HepG2 (cell line): ENCODE measurements around the gene BCLAF1. TPM values are rescaled to one million over a fixed set of nuclear protein-coding genes. Genes with fewer than 3 reads are reported as not detected.

ENCODE experiments used
- ARNTL ChIP-seq: sonication (generic); formaldehyde crosslinking; IDR thresholded peaks from 2 replicates; pipeline ENCODE4 v1.4.0; 2020; ENCODE audit warnings: mild to moderate bottlenecking, missing genetic modification reagents
- NR2F2 ChIP-seq: IDR thresholded peaks from 2 replicates; pipeline ENCODE4 v1.6.1; 2012; ENCODE audit warnings: low read depth, inconsistent platforms, borderline replicate concordance
- SMYD3 ChIP-seq: sonication (generic); formaldehyde crosslinking; IDR thresholded peaks from 2 replicates; pipeline ENCODE4 v1.8.1; 2023; ENCODE audit warnings: mild to moderate bottlenecking, missing genetic modification reagents
- SOX6 ChIP-seq, 2 experiments: fragments of 450-650 bp in 1 of 2; sonication (generic) in 1 of 2; formaldehyde crosslinking in 1 of 2; IDR thresholded peaks; 2 replicates each; pipeline versions ENCODE4 v1.4.0 to v1.6.1; 2017 to 2020; ENCODE audit warnings: antibody characterized with exemption in 1 of 2, mild to moderate bottlenecking in 1 of 2, missing genetic modification reagents in 1 of 2
- SUZ12 ChIP-seq: fragments of 150-350 bp; IDR thresholded peaks from 2 replicates; pipeline ENCODE4 v1.6.1; 2014; ENCODE audit warnings: low read depth, low read length
- TBP ChIP-seq: sonication (generic); formaldehyde crosslinking; IDR thresholded peaks from 2 replicates; pipeline ENCODE4 v1.5.0; 2020; ENCODE audit warnings: missing genetic modification reagents
- THYN1 ChIP-seq: sonication (generic); formaldehyde crosslinking; IDR thresholded peaks from 2 replicates; pipeline ENCODE4 v1.8.1; 2023; ENCODE audit warnings: low read depth, mild to moderate bottlenecking, moderate library complexity, missing genetic modification reagents, borderline replicate concordance
- ZBTB8A ChIP-seq: sonication (generic); formaldehyde crosslinking; IDR thresholded peaks from 2 replicates; pipeline ENCODE4 v1.4.0; 2020; ENCODE audit warnings: mild to moderate bottlenecking, low read depth, missing genetic modification reagents, borderline replicate concordance
- ZMYM4 ChIP-seq: sonication (generic); formaldehyde crosslinking; IDR thresholded peaks from 2 replicates; pipeline ENCODE4 v1.8.1; 2023; ENCODE audit warnings: mild to moderate bottlenecking, missing genetic modification reagents
- ZNF296 ChIP-seq: sonication (generic); formaldehyde crosslinking; conservative IDR thresholded peaks from 2 replicates; pipeline ENCODE4 v1.5.0; 2020; ENCODE audit warnings: mild to moderate bottlenecking, missing genetic modification reagents
- ZNF570 ChIP-seq: sonication (generic); formaldehyde crosslinking; IDR thresholded peaks from 2 replicates; pipeline ENCODE4 v1.4.0; 2020; ENCODE audit warnings: mild to moderate bottlenecking, missing genetic modification reagents, borderline replicate concordance
- ZNF850 ChIP-seq: sonication (generic); formaldehyde crosslinking; conservative IDR thresholded peaks from 2 replicates; pipeline ENCODE4 v1.9.0; 2021; ENCODE audit warnings: mild to moderate bottlenecking, missing genetic modification reagents
- polyA plus RNA-seq, 8 experiments: library from polyadenylated mRNA; depleted of rRNA in 3 of 8; stranded (reverse) in 7 of 8; unstranded in 1 of 8; fragments of >200 nt; fragmentation: Illumina TruSeq in 4 of 8; extraction: Trizol in 4 of 8; gene quantifications; 2 replicates each; pipeline versions ENCODE4 v1.2.1 to v1.2.3, GENCODE V29; 2011 to 2016; ENCODE audit warnings: low read depth in 4 of 8, missing spikeins in 1 of 8, mixed read lengths in 1 of 8; ENCODE audit not compliant: insufficient read depth in 1 of 8
- total RNA-seq, 5 experiments: library from RNA; depleted of rRNA; stranded (reverse); fragments of >200 nt; fragmentation: Illumina TruSeq; extraction: Trizol; gene quantifications; 2 replicates each; pipeline ENCODE4 v1.2.3, GENCODE V29; 2016; ENCODE audit warnings: low read depth in 1 of 5
- TF ChIP-seq, protein P1 (sequence below): sonication (generic); formaldehyde crosslinking; IDR thresholded peaks from 2 replicates; pipeline ENCODE4 v1.4.0; 2020; ENCODE audit warnings: missing genetic modification reagents
- TF ChIP-seq, protein P2 (sequence below): sonication (generic); formaldehyde crosslinking; conservative IDR thresholded peaks from 2 replicates; pipeline ENCODE4 v1.5.0; 2020; ENCODE audit warnings: missing genetic modification reagents
- TF ChIP-seq, protein P3 (sequence below): sonication (generic); formaldehyde crosslinking; IDR thresholded peaks from 2 replicates; pipeline ENCODE4 v1.4.0; 2020; ENCODE audit warnings: mild to moderate bottlenecking, low read depth, missing genetic modification reagents
- TF ChIP-seq, protein P4 (sequence below): IDR thresholded peaks from 2 replicates; pipeline ENCODE4 v1.6.1; 2016
- TF ChIP-seq, protein P5 (sequence below): IDR thresholded peaks from 2 replicates; pipeline ENCODE4 v1.6.1; 2018; ENCODE audit warnings: missing genetic modification reagents, mild to moderate bottlenecking, missing compliant biosample characterization
- TF ChIP-seq, protein P6 (sequence below): sonication (generic); formaldehyde crosslinking; IDR thresholded peaks from 2 replicates; pipeline ENCODE4 v1.4.0; 2020; ENCODE audit warnings: missing genetic modification reagents, borderline replicate concordance

BCLAF1 gene
- total and polyA plus RNA-seq, 2 of the 13 experiments (the other 11 are each of a cell fraction or from before 2014, with no cell fraction given): 55.3 to 292 TPM

DNA sequence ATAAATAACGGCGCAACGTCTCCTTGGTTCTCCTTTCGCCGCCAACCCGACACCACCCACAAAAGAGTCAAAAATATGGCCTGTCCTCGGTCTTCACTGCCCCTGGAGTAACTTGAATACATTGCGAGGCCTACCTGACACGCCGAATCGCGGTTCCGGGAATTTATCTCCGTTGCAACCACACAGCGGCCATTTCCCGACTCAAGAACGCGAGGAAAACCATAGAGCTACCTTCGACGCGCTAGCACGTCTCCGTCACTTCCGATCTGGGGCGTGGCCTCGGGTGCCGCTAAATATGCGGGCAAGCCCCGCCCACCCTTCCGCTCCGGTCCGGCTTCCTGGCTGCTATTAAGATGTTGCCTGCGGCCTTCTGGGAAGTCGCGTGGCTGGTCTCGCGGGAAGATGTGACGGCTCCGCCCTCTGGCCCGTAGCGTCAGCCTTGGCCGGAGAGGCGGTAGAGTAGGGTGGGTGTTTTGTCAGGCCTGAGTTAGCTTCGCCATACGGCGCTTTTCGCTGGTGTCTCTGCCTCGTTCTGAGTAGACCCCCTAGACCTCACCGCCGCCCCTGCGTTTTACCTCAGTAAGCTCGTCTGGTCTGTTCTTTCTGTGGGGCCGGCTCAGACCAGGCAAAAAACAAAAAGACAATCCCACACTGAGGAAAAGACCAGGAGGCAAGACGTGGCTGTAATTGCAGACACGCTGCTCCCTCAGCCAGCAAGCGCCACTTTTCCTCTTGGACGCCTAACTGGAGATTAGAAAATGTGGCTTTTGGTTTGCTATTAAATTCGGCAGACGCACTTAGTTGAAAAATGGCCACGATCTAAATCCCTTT, at the start of gene BCLAF1 (continued):
- TF ChIP-seq ZNF296 (CRISPR knock-in tag): no peak
- TF ChIP-seq ZNF850: no peak
- no peak for TF ChIP-seq SOX6 (IDR thresholded peaks at IDR 0.05)
- TF ChIP-seq SOX6 (CRISPR knock-in tag; IDR thresholded peaks at IDR 0.05): peak; percentile 26
- peak; percentile 62; the same call in 1 of the 2 replicates for TF ChIP-seq ZNF570 (CRISPR knock-in tag)
- TF ChIP-seq, protein P1, sequence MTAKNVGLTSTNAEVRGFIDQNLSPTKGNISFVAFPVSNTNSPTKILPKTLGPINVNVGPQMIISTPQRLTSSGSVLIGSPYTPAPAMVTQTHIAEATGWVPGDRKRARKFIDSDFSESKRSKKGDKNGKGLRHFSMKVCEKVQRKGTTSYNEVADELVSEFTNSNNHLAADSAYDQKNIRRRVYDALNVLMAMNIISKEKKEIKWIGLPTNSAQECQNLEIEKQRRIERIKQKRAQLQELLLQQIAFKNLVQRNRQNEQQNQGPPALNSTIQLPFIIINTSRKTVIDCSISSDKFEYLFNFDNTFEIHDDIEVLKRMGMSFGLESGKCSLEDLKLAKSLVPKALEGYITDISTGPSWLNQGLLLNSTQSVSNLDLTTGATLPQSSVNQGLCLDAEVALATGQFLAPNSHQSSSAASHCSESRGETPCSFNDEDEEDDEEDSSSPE (CRISPR knock-in tag): peak; percentile 63
- peak; percentile 80; the same call in 1 of the 2 replicates for TF ChIP-seq ZBTB8A (CRISPR knock-in tag)
- TF ChIP-seq, protein P2, sequence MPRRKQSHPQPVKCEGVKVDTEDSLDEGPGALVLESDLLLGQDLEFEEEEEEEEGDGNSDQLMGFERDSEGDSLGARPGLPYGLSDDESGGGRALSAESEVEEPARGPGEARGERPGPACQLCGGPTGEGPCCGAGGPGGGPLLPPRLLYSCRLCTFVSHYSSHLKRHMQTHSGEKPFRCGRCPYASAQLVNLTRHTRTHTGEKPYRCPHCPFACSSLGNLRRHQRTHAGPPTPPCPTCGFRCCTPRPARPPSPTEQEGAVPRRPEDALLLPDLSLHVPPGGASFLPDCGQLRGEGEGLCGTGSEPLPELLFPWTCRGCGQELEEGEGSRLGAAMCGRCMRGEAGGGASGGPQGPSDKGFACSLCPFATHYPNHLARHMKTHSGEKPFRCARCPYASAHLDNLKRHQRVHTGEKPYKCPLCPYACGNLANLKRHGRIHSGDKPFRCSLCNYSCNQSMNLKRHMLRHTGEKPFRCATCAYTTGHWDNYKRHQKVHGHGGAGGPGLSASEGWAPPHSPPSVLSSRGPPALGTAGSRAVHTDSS (CRISPR knock-in tag): no peak
- TF ChIP-seq, protein P3, sequence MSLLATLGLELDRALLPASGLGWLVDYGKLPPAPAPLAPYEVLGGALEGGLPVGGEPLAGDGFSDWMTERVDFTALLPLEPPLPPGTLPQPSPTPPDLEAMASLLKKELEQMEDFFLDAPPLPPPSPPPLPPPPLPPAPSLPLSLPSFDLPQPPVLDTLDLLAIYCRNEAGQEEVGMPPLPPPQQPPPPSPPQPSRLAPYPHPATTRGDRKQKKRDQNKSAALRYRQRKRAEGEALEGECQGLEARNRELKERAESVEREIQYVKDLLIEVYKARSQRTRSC: peak; percentile 96; the same call in 1 of the 2 replicates
- TF ChIP-seq THYN1 (CRISPR knock-in tag): peak; percentile 86; the same call in 1 of the 2 replicates
- peak; percentile 98 for TF ChIP-seq ZMYM4
- TF ChIP-seq, protein P4, sequence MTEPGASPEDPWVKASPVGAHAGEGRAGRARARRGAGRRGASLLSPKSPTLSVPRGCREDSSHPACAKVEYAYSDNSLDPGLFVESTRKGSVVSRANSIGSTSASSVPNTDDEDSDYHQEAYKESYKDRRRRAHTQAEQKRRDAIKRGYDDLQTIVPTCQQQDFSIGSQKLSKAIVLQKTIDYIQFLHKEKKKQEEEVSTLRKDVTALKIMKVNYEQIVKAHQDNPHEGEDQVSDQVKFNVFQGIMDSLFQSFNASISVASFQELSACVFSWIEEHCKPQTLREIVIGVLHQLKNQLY (CRISPR knock-in tag): no peak; the same call in 1 of the 2 replicates
- TF ChIP-seq, protein P5, sequence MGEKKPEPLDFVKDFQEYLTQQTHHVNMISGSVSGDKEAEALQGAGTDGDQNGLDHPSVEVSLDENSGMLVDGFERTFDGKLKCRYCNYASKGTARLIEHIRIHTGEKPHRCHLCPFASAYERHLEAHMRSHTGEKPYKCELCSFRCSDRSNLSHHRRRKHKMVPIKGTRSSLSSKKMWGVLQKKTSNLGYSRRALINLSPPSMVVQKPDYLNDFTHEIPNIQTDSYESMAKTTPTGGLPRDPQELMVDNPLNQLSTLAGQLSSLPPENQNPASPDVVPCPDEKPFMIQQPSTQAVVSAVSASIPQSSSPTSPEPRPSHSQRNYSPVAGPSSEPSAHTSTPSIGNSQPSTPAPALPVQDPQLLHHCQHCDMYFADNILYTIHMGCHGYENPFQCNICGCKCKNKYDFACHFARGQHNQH (CRISPR knock-in tag): peak; percentile 91
- TF ChIP-seq TBP (CRISPR knock-in tag): no peak
- TF ChIP-seq, protein P6, sequence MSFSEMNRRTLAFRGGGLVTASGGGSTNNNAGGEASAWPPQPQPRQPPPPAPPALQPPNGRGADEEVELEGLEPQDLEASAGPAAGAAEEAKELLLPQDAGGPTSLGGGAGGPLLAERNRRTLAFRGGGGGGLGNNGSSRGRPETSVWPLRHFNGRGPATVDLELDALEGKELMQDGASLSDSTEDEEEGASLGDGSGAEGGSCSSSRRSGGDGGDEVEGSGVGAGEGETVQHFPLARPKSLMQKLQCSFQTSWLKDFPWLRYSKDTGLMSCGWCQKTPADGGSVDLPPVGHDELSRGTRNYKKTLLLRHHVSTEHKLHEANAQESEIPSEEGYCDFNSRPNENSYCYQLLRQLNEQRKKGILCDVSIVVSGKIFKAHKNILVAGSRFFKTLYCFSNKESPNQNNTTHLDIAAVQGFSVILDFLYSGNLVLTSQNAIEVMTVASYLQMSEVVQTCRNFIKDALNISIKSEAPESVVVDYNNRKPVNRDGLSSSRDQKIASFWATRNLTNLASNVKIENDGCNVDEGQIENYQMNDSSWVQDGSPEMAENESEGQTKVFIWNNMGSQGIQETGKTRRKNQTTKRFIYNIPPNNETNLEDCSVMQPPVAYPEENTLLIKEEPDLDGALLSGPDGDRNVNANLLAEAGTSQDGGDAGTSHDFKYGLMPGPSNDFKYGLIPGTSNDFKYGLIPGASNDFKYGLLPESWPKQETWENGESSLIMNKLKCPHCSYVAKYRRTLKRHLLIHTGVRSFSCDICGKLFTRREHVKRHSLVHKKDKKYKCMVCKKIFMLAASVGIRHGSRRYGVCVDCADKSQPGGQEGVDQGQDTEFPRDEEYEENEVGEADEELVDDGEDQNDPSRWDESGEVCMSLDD (CRISPR knock-in tag): no peak
- no peak; the same call in 1 of the 2 replicates for TF ChIP-seq SUZ12
- TF ChIP-seq SMYD3 (CRISPR knock-in tag): peak; percentile 92
- TF ChIP-seq NR2F2: 0 out of 2 replicates have a peak, but pooled peaks have one; percentile 8
- TF ChIP-seq ARNTL (CRISPR knock-in tag): peak; percentile 39
